Right lobe of liver (tissue), 4 donors: Measurements from ENCODE around the gene PEAR1.

ENCODE experiments used
- POLR2A ChIP-seq: fragments of 450-650 bp; IDR thresholded peaks from one replicate; pipeline ENCODE4 v1.6.1; 2017; ENCODE audit warnings: antibody characterized with exemption, mild to moderate bottlenecking
- TF ChIP-seq, protein P1 (sequence below), 4 donors: fragments of 200-600 bp in 3 of 4; fragments of 450-650 bp in 1 of 4; IDR thresholded peaks; one replicate each; pipeline versions ENCODE4 v1.5.1 to v1.8.0; 2016 to 2022; ENCODE audit warnings: antibody characterized with exemption in 4 of 4, mild to moderate bottlenecking in 2 of 4
- donor health status: DM: no; HTN: no; CAD: no.
- donor health status: DM: no; HTN: no; CAD: no.
- donor health status: DM: no; HTN: yes; CAD: no.

DNA sequence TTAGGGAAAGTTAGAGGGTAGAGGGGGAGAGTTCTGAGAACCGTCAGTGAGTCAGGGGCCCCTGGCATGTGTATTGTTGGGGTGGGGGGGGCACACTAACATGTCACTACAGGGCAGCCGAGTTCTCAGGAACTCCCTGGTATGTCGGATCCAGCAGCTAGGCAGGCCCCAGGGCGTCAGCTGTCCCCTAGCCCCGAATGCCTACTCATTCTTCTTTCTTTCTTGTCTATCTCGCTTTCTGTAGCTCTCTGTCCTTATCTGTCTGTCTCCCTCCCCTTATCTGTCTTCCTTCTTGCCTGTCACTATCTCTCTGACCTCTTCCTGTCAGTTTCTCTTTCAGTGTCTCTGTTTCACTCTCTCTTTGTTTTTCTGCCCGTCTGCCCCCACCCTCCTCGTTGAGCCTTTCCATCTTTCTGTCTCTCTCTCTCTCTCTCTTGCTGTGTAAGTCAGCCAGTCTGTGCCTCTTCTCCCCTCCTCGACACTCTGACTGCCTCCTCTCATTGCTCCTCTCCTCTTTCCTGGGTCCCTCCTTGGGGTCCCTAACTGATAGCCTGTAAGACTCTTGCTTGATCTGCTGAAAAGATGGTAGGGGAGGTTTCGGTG, 30.4 kb upstream of the PEAR1 start:
- TF ChIP-seq, protein P1, sequence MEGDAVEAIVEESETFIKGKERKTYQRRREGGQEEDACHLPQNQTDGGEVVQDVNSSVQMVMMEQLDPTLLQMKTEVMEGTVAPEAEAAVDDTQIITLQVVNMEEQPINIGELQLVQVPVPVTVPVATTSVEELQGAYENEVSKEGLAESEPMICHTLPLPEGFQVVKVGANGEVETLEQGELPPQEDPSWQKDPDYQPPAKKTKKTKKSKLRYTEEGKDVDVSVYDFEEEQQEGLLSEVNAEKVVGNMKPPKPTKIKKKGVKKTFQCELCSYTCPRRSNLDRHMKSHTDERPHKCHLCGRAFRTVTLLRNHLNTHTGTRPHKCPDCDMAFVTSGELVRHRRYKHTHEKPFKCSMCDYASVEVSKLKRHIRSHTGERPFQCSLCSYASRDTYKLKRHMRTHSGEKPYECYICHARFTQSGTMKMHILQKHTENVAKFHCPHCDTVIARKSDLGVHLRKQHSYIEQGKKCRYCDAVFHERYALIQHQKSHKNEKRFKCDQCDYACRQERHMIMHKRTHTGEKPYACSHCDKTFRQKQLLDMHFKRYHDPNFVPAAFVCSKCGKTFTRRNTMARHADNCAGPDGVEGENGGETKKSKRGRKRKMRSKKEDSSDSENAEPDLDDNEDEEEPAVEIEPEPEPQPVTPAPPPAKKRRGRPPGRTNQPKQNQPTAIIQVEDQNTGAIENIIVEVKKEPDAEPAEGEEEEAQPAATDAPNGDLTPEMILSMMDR (IDR thresholded peaks at IDR 0.05) = no peak
- TF ChIP-seq POLR2A = no peak
